ENCODE results near the gene ZNF619.

- no peak for TF ChIP-seq CTCF (IDR thresholded peaks at IDR 0.05; ENCODE audit: low read depth, low read length, poor library complexity, severe bottlenecking)
- no peak for TF ChIP-seq EZH2phosphoT487 (IDR thresholded peaks at IDR 0.05; ENCODE audit: borderline replicate concordance, low read length)
Measured at GRCh38 chr3:40456940-40457823, 19.7 kb upstream of the ZNF619 start, which contains the start of gene RPL14.

Measured in DOHH2 (cell line).